ENCODE data around the gene KDM6A. TPM values are rescaled to one million over a fixed set of nuclear protein-coding genes. Genes with fewer than 3 reads are reported as not detected.
A peak's percentile ranks its signal among the peaks of the same experiment; 100 is the strongest.
"Not testable (repeated sequence)": the region's sequence is repeated elsewhere in the genome, so short reads cannot be mapped to it uniquely, and the experiment has no call there.

KDM6A gene
- total RNA-seq, 1 donor from 2014 or later = 50.0 TPM

DNA sequence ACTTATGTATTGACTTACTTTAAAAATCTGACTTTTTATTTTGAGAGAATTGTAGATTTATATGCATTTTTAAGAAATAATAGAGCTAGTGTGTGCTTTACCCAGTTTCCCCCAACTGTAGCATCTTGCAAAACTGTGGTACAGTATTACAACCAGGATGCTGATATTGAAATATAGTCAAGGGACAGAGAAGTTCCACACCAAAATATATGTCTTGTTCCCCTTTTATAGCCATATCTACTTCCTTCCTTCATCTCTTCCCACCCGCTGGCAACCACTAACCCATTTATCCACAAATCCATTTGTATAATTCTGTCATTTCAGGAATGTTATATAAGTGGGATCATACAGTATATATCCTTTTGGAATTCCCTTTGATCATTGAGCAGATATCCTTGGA lies 16.8 kb downstream of the KDM6A start:
- no peak for DNase-seq (ENCODE audit: low read depth)

- no peak for DNase-seq (ENCODE audit: low read depth)
Measured at GRCh38 chrX:44890247-44890646, 17.3 kb downstream of the KDM6A start.

- DNase-seq (ENCODE audit: low read depth) = not testable (repeated sequence)
Measured at GRCh38 chrX:44890687-44891086, 17.7 kb downstream of the KDM6A start.

GRCh38 chrX:44891642-44892041 lies 18.7 kb downstream of the KDM6A start:
- DNase-seq (ENCODE audit: low read depth) = no peak

DNA sequence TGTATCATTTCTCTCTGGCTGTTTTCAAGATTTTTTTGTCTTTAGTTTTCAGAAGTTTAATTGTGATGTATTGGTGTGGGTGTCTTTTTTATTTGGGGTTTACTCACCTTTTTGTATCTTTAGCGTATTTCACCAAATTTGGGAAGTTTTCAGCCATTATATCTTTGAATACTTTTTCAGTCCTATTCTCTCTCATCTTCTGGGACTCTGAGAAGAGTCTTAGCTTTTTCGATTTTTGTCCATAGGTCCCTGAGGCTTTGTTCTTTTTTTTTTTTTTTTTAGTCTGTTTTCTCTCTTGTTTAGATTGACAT lies 23.8 kb downstream of the KDM6A start:
- no peak for DNase-seq (ENCODE audit: low read depth)

DNA sequence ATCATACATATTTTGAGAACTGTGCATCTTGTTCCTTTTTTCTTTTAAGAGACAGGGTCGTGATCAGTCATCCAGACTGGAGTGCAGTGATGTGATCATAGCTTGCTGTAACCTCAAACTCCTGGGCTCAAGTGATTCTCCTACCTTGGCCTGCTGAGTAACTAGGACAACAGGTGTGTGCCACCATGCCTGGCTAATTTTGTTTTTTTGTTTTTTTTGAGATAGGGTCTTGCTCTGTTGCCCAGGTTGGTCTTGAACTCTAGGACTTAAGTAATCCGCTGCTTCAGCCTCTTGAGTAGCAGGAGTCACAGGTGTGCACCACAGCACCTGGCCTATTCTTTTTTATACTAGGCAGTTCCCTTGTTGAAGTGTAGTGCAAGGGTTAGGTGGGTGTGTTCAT lies 24.6 kb downstream of the KDM6A start:
- no peak for DNase-seq (ENCODE audit: low read depth)

DNA sequence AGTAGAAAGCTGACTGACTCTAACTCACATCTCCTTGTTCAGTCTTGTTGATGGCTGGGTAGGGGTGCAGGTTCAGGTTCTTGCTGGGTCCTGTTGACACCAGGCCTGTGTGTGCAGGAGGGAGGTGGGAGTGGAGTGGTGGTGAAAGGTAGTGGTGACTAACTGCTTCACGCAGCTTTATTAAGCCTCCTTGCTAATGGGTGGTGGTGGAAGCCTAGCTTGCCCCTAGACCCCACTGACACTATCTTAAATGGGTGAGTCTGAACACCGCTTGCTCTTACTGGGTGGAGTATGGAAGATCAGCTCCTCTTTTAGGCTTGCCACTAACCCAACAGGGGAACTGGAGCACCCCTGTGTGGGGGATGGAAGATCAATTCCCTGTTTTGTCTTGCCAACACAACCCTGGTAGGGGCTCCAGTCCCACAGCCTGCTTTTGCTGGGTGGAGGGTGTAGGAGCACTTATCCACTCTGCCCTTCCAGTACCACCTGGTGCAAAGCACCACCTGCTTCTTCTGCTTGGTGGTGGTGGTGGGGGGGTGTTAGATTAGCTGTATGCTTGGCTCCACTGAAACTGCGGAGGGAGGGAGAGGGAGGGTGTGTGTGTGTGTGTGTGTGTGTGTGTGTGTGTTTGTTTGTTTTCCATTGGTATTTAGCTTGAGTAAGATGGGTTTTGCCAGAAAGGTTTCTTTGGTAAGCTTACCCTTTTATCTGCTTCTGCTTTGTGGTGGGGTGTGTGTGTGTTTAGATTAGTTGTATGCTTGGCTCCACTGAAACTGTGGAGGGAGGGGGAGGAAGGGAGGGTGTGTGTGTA lies 25.6 kb downstream of the KDM6A start:
- no peak for DNase-seq (ENCODE audit: low read depth)

GRCh38 chrX:44899946-44900345 lies 27.0 kb downstream of the KDM6A start:
- DNase-seq (ENCODE audit: low read depth) = no peak

DNA sequence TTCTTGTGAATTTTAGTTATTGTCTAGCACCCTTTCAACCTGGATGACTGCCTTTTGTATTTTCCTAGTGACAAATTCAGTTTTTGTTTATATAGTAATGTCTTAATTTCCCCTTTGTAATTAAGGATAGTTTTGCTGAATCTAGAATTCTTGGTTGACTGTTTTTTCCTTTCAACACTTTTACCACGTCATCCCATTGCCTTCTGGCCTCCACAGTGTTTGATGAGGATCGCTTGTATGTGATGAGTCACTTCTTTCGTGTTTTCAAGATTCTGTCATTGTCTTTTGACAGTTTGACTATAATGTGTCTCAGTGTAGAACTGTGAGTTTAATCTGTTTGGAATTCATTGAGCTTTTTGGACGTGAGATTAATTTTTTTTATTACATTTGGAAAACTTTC lies 30.1 kb downstream of the KDM6A start:
- peak; percentile 52 for DNase-seq (ENCODE audit: low read depth)

DNA sequence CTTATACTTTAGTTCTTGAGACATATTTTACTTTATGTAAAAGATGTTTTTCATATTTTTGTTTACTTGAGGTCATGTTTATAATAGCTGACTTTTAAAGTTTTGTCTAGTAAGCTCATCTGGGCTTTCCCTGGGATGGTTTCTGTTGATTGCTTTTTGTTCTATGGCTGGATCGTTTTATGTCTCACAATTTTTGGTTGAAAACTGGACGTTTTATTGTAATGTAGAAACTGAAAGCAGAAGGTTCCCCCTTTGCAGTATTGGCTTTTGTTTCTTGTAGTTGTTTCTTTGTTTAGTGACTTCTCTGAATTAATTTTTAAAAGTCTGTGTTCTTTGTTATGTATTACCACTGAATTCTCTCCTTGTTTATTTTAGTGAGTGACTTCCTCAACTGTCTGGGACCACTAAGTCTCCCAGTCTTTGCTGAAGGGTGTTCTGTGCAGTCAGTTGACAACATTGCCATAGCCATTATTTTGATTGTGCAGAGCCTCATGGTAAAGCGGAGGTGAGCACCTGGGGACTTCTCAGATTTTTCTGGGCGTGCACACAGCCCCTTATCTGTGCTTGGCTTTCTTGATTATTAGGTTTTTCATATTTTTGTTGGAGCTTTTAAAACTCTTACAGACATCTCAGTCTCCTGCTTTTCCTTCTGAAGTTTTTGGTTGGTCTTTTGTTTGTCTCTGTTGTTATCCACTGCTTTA lies 31.0 kb downstream of the KDM6A start:
- no peak for DNase-seq (ENCODE audit: low read depth)

GRCh38 chrX:44904542-44905115 lies 31.6 kb downstream of the KDM6A start:
- DNase-seq (ENCODE audit: low read depth) = no peak

- DNase-seq (ENCODE audit: low read depth) = no peak
Measured at GRCh38 chrX:44906041-44906440, 33.1 kb downstream of the KDM6A start.

DNA sequence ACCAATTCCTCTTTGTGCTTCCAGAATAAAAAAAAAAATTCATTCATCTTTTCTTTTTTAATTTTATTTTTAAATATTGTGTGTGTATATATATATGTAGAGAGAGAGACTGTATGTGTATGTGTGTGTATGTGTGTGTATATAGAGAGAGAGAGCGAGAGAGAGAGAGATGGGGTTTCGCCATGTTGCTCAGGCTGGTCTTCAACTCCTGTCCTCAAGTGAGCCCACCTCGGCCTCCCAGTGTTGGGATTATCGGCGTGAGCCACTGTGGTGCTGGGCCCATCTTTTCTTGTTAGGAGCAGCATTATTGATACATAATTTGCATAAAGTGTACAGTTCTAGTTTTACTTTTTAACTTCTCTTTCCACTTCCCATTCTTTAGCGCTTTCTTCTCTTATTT lies 33.6 kb downstream of the KDM6A start:
- no peak for DNase-seq (ENCODE audit: low read depth)

DNA sequence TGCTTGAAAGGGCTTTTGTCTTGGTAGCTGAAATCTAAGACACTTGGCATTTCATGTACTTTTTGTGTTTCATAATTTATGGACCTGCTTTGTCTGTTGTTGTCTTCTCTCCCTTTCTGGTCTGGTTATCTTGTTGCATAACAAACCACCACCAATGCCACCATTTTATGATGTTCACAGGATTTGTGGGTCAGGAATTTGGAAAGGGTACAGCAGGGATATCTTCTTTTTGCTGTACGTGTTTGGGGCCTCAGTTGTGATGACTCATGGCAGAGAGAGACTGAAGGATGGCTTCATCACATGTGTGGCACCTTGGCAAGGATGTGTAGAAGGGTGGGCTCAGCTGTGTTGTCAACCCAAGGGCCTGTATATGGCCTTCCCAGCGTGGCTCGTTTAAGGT lies 35.2 kb downstream of the KDM6A start:
- DNase-seq (ENCODE audit: low read depth) = no peak

DNA sequence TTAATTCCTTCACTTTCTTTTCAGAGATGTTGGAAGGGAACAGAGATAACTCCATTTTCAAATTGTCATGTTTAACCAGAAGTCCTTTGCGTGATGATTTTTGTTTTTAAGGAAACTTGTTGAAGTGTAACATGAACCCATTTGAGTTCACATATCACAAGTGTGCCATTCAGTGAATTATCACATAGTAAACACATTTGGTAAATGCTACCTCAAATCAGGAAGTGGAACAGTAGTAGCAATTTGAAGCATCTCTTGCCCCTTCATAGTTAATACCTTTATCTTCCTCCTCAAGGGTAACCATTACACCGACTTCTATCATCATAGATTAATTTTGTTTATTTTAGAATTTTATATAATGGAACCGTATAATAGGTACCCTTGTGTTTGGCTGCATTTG lies 35.8 kb downstream of the KDM6A start:
- DNase-seq (ENCODE audit: low read depth) = no peak

- not testable (repeated sequence) for DNase-seq (ENCODE audit: low read depth)
Measured at GRCh38 chrX:44910508-44910907, 37.5 kb downstream of the KDM6A start.

- DNase-seq (ENCODE audit: low read depth) = not testable (repeated sequence)
Measured at GRCh38 chrX:44911074-44911600, 38.1 kb downstream of the KDM6A start.

DNA sequence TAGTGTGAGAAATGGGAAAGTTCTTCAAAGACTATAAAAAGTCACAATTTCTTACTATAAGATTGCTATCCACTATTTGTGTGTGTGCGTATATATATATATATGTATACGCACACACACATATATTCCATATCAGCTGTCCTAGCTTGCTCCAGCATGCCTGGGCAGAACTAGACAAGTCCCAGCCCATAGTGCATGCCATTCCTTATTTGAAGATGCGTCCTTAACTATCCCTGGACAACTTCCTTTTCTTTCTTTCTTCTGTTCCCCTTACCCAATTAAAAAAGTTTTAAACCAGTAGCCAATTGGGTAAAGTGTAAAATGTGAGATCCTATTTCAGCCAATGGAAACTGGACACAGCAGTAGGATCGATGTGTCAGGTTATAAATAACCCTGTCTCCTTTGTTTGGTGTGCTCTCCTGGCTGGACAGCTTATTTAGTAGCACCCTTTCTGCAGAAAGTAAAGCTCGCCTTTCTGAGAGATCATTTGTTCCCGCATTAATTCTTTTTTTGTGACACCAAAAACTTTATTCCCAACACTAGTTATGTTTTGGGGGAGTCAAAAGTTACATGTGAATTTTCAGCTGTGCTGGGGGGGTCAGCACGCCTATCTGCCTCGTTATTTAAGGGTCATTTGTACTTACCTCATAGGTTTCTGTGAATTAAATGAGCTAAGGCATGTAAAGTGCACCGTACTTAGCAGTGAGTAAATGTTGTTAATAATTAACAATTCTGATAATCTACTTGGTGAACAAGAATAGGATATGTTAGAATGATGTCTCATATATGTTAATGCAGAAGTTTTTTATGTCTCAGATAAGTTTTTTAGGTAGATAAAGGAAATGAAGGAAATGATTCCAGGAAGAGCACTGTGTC lies 40.9 kb downstream of the KDM6A start:
- DNase-seq (ENCODE audit: low read depth) = peak; percentile 57

DNA sequence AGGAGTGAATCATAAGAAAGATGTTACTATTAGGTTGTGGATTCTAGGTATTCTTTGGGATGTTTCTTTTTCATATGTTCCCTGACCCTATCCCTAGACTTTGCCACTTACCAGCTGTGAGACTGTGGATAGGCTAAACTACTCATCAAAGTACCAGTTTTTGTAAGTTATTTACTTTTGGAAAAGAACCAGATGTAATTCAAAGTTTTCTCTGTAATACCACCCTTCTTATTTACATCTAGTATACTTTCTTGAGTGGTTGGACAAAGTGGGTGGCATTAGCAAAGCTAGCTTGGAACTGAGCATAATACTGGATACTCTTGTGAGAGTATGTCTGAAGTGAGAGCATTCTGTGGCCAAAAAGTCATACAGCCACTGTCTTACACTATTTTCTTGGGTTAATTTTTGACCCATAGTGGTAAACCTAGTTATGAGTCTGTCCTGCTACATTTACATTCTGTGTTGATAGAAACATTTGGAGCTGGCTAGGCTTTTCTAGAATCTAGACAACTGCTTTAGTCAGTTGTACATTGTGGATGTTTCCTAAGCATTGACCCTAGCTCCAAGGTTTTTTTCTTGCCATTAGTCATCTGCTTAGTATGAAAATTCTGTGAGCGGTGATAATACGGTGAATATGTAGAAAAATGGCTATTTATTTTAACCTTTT lies 41.7 kb downstream of the KDM6A start:
- peak; percentile 75 for DNase-seq (ENCODE audit: low read depth)

- no peak for DNase-seq (ENCODE audit: low read depth)
Measured at GRCh38 chrX:44915361-44915868, 42.4 kb downstream of the KDM6A start.

- DNase-seq (ENCODE audit: low read depth) = no peak
Measured at GRCh38 chrX:44918722-44919121, 45.7 kb downstream of the KDM6A start.
